Measurements from ENCODE around the gene NACC2.

NACC2 gene

DNA sequence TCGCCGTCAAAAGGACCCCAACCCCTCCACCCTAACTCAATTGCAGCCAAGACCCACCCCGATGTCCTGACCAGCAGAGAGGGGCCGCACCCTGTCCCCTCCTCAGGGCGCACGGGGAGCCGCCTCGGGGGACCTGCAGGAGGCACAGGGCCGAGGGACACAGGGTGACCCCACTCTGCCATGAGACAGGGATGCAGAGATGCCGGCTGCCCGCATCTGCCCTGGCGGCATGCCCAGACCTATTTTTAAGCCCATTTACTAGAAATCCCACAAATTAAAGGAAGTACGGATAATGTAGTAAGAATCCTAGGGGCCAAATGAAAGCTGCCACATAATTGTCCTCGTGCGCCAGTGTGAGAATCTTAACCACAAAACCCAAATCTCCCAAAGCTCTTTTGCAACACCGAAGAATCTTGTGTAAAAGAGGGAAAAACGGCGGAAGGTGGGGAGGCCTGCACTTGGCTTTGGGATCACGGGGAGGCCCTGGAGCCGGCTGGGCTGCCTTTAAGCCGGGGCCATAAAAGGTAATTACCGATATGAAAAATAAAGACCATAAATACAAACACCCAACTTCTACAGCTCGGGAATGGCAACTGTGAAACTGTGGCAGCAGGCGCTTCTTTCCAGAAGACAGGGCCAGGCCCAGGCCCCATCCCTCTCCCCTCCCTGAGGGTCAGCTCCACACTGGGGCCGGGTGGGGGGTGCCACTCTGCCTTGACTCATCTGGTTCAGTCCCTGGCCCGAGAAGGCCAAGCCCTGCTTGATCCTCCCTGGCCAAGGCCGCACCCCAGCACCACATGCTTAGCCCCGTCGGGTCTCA lies 35.0 kb downstream of the NACC2 start:
- in situ Hi-C loops (cut with HindIII; ENCODE audit: low sequenced_read_pairs): loop anchor here (5.0 to 10.0 kb wide), 6 partner anchors 37 to 205 kb away; partner anchors contain the start of gene NACC2

DNA sequence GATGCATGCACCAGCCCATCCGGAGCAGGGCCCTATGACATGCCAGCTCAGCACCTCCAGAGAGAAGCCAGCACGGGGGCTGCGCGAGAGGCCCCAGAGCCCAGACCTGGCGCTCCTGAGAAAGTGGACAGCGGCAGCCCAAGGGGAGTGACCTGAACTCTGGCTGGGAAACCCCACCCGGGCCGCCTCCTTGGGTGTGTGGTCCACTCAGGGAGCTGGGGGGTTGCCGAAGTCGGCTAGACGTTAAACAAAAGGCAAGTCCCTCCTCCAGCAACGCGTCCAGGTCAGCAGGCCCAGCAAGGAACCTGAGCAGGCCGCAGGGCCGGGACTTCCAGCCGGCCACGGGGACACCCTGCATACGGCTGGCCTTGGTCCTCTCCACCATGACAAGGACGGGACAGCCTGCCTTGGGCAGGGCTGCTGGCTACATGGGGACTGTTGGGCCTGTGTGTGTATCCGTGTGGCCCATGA lies 35.7 kb downstream of the NACC2 start:
- in situ Hi-C loops (cut with HindIII; ENCODE audit: low sequenced_read_pairs): loop anchor here (5.0 to 10.0 kb wide), 6 partner anchors 38 to 205 kb away; partner anchors contain the start of gene NACC2

GRCh38 chr9:136058801-136059302 lies 36.2 kb downstream of the NACC2 start:
- in situ Hi-C loops (cut with HindIII; ENCODE audit: low sequenced_read_pairs): loop anchor here (5.0 to 10.0 kb wide), 6 partner anchors 38 to 204 kb away; partner anchors contain the start of gene NACC2

DNA sequence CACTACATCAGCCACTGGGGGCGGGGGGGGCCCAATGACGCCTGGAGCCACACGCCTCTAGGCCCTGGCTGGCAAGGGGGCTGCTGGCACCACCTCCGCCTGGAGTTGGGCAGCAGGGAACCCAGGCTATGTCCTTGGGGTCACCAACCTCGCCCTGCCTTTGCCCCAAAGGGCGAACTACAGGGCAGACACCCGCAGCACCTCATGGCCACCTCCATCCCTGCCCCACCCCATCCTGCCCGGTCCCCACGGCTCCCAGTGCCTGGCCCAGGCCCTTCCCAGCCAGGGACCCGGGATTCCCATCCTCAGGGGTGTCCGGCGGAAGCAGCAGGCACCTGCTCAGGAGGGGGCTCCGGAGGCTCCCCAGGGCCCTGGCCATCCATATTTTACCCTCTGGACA lies 37.0 kb downstream of the NACC2 start:
- in situ Hi-C loops (cut with HindIII; ENCODE audit: low sequenced_read_pairs): loop anchor here (5.0 to 10.0 kb wide), 6 partner anchors 39 to 203 kb away; partner anchors contain the start of gene NACC2

DNA sequence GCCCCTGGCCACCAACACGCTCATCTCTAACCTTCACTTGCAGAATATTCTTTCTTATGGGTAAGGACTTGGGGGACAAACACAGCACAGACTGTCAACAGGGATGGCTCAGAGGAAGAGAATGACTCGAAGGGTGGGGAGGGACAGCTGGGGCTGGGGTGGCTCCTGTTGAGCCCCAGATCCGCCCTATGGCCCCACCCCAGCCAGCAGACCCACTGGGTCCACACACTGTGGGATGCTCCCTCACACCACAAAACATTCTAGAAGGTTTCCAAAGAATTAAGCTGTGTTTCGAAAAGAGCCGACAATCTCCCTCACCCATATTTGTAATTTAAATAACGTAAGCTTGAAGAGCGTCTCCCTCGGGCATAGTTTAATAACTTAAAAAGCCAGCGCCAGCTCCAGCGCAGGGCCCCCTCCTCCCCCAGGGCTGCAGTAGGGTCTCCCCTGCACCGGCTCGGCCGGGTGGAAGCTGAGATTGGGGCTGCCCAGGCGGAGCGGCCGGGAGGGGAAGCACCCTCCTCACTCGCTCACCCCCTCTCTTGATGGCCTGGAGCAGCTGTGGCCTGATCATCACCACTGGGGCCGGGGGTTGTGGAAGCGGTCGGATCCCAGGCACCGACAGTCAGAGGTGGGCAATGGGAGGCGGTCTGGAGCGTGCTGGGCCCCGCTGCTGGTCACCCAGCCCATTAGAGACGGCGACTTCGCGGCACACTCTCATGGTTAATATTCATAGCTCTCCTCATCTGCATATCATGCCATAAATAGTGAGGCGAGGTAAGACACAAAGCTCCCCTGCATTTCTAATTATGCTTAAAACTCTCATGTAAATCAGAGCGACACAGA lies 37.6 kb downstream of the NACC2 start:
- in situ Hi-C loops (cut with HindIII; ENCODE audit: low sequenced_read_pairs): loop anchor here (5.0 to 10.0 kb wide), 6 partner anchors 40 to 203 kb away; partner anchors contain the start of gene NACC2

GRCh38 chr9:136056546-136057235 lies 38.4 kb downstream of the NACC2 start:
- in situ Hi-C loops (cut with HindIII; ENCODE audit: low sequenced_read_pairs): loop anchor here (5.0 to 10.0 kb wide), 6 partner anchors 41 to 202 kb away; partner anchors contain the start of gene NACC2

- in situ Hi-C loops (cut with HindIII; ENCODE audit: low sequenced_read_pairs): loop anchor here (5.0 to 10.0 kb wide), 6 partner anchors 41 to 201 kb away; partner anchors contain the start of gene NACC2
These were observed 39.2 kb downstream of the NACC2 start for GRCh38 chr9:136055715-136056545.

DNA sequence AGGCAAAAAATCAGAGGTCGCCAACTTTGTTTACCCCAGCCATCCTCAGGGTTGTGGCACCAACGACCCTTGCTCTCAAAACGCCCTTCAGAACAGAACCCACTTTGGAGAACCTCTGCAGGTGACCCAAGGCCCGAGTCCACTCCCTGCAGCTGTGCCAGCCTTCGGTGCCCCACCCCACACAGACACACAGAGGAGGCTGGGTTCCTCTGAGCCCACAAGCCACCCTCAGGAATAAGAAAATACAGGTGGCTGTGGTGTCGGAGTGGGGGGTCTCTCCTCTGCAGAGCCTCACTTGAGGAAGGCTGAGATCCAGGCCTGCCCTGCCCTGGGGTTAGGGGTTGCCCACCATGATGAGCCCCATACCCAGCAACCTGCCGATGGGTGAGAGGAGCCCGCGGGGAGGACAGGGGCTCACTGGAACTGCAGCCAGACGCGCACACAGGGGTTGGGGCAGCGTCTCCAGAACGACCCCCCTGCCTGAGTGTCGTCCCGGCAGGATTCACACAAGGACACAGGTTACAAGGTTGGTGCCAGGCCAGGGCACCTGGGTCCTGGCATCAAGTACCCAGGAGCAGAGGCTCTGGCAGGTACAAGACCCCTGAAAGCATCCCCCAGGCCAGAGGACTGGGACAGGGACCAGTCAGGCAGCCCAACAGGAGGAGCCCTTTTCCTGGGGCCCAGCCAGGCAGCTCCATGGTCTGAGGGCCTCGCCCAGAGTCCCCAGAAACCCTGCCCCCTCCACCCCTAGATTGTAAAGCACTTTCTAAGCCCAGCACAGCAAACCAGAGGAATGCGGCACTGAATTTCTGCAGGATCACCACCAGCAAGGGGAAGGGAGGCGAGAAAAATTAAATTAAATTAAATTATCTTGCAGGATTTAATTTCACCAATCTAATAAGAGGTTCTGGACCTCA lies 40.0 kb downstream of the NACC2 start:
- in situ Hi-C loops (cut with HindIII; ENCODE audit: low sequenced_read_pairs): loop anchor here (5.0 to 10.0 kb wide), 6 partner anchors 42 to 200 kb away; partner anchors contain the start of gene NACC2

- in situ Hi-C loops (cut with HindIII; ENCODE audit: low sequenced_read_pairs): loop anchor here (10.0 kb wide), 2 partner anchors 49 to 199 kb away; no protein-coding TSS in a partner anchor
These were observed 40.9 kb downstream of the NACC2 start for GRCh38 chr9:136054146-136054545.

DNA sequence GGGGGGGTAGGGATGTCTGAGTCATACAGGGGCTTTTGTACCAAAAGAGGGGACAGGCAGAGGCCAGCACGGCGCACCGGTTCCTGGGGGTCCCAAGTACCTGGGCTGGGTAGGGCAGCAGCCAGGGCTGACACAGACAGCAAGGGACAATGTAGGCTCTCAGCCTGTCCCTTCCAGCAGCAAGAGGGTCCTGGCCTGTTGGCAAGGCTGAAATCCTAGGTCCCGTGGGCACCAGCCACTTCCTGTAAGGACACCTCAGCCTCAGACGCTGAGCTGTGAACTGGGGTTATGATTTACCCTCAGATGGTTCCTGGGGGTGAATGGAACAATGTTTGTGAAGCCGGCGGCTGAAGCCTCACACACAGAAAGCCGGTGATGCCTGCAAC lies 41.3 kb downstream of the NACC2 start:
- in situ Hi-C loops (cut with HindIII; ENCODE audit: low sequenced_read_pairs): loop anchor here (10.0 kb wide), 2 partner anchors 49 to 199 kb away; no protein-coding TSS in a partner anchor

DNA sequence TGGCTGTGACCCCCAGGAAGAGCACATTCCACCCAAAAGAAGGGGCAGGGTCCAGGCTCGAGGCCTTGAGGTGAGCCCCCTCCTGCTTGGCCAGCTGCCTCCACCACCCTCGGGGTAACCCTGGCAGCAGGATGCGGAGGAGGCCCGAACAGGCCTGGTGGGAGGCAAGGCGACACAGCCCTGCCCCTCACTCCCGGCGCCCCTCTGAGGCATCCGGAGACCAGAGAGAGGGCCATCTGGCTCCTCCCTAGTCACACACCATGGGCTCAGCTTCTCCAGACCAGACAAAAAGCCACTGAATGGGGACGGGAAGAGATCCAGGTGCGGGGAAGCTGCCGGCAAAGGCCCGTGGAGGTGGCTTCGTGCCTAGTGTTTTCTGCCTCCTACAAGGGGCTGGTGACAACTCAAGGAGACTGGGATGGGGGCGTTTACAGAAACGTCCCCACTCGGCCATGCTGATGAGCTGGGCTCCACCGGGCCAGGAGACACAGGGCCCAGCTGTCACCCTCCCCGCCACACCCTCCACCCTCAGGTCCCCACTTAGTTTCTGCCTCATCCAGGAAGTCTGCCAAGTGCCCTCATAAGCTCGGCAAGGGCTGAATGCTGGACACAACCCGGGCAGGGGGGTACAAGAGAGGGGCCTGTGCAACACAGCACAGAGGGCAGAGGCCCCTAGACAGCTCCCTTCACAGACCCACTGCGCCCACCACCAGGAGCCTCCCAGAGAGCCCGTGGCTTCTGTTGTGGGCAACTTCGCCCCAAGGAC lies 41.9 kb downstream of the NACC2 start:
- in situ Hi-C loops (cut with HindIII; ENCODE audit: low sequenced_read_pairs): loop anchor here (10.0 kb wide), 2 partner anchors 48 to 198 kb away; no protein-coding TSS in a partner anchor

DNA sequence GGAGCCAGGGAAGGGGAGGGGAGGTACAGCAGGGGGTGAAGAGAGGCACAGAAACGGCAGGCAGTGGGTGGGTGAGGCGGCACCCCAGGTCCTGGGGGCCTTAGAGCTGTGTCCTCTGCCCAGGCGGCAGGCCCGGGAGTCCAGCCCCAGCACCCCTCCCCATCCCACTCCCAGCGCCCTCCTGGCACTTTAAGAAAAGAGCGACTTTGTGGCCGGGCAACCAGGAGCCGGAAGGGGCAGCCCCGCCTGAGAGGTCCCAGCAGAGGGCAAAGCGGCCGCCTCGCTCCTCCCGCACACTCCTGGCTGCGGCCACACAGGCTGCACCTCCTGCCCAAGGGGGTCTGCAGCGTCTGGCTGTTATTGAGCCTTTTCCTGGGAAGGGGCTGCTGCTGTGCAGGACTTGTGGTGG lies 42.6 kb downstream of the NACC2 start:
- in situ Hi-C loops (cut with HindIII; ENCODE audit: low sequenced_read_pairs): loop anchor here (10.0 kb wide), 2 partner anchors 48 to 198 kb away; no protein-coding TSS in a partner anchor

- in situ Hi-C loops (cut with HindIII; ENCODE audit: low sequenced_read_pairs): loop anchor here (10.0 kb wide), 2 partner anchors 47 to 197 kb away; no protein-coding TSS in a partner anchor
These were observed 43.1 kb downstream of the NACC2 start for GRCh38 chr9:136051837-136052471.

GRCh38 chr9:136051453-136051836 lies 43.6 kb downstream of the NACC2 start:
- in situ Hi-C loops (cut with HindIII; ENCODE audit: low sequenced_read_pairs): loop anchor here (10.0 kb wide), 2 partner anchors 47 to 197 kb away; no protein-coding TSS in a partner anchor

DNA sequence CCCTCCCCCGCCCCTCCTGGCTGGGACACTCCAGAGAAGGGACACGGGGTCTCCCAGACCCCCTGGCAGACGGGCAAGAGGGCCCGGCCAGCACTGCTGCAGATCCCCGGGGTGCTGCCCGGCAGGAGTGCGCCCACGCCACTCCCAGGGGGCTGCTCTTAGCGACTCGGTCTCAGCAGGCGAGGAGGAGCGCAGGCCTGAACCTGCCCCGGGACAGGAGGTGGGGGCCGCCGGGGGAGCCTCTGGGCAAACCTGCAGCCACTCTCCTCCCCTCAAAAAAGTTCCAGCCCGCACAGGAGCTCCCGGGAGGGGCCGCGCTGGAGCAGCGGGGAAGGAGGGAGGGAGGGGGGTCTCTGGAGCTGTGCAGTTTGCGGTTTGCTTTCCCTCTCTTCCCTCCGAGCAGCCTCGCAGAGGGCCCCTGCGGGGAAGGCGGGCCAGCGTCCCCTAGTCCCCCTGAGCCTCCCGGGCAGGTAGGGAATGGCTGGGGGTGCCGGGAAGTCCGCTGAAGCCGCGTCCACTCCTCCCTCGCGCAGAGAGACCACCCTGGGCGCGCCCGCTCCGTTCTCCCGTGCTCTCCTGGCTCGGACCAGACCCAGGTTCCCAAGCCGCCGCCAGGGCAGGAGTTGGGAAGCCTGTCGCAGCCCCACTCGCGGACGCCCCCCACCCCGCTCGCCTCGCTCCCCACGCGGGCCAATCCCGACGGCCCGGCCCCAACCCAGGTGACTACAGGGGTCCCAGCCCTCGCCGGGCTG lies 44.2 kb downstream of the NACC2 start:
- in situ Hi-C loops (cut with HindIII; ENCODE audit: low sequenced_read_pairs): loop anchor here (10.0 kb wide), 2 partner anchors 46 to 196 kb away; no protein-coding TSS in a partner anchor

- in situ Hi-C loops (cut with HindIII; ENCODE audit: low sequenced_read_pairs): loop anchor here (10.0 kb wide), 2 partner anchors 45 to 195 kb away; no protein-coding TSS in a partner anchor
These were observed 44.8 kb downstream of the NACC2 start for GRCh38 chr9:136050266-136050700.

Measured in endothelial cell of hepatic sinusoid (primary cell).